ENCODE data around the gene SPOCK2.

GRCh38 chr10:72098301-72098835 lies 10.0 kb upstream of the SPOCK2 start:
- no peak for TF ChIP-seq CTCF (IDR thresholded peaks at IDR 0.05; ENCODE audit: poor library complexity, severe bottlenecking)
- no peak for TF ChIP-seq EP300 (conservative IDR thresholded peaks at IDR 0.05; ENCODE audit: poor library complexity, severe bottlenecking)
- no peak for TF ChIP-seq EZH2 (IDR thresholded peaks at IDR 0.05; ENCODE audit: borderline replicate concordance, insufficient read depth, low read length, poor library complexity, severe bottlenecking)
- no peak for TF ChIP-seq POLR2AphosphoS5 (IDR thresholded peaks at IDR 0.05)
- no peak for TF ChIP-seq REST (IDR thresholded peaks at IDR 0.05; ENCODE audit: borderline replicate concordance)
- no peak for TF ChIP-seq TAF1 (IDR thresholded peaks at IDR 0.05; ENCODE audit: low read depth)
- no peak for TF ChIP-seq RAD21 (conservative IDR thresholded peaks at IDR 0.05)
- no peak for TF ChIP-seq MXI1 (conservative IDR thresholded peaks at IDR 0.05; ENCODE audit: poor library complexity, severe bottlenecking)
